Heart left ventricle (tissue), 13 donors: Measurements from ENCODE around the gene ZNF618.

Experiments
- CTCF ChIP-seq, 12 donors: fragments of 200-600 bp; sonication (generic) in 4 of 12; IDR thresholded peaks; one replicate each; pipeline versions ENCODE4 v1.5.0 to v1.8.0; 2018 to 2022; ENCODE audit warnings: antibody characterized with exemption in 12 of 12, mild to moderate bottlenecking in 5 of 12
- POLR2A ChIP-seq, 2 donors: fragments of 450-650 bp; IDR thresholded peaks; one replicate each; pipeline ENCODE4 v1.6.1; 2017; ENCODE audit warnings: antibody characterized with exemption in 2 of 2, mild to moderate bottlenecking in 2 of 2, moderate library complexity in 2 of 2
- donor health status: ischemic (EF 13 %, LVEDD 7.1; RV severe dilation, severe dysfunction).
- donor health status: DM: no; HTN: yes; CAD: no.
- donor health status: DM: no; HTN: no; CAD: no.
- donor health status: ischemic (EF 25% LVEDD 6.9; RV normal size, moderate dysfunction).
- donor health status: ischemic (EF 25% LVEDD 5.7; RV mildly dilated, moderate dysfunction).
- donor health status: ischemic (EF 35%, LVEDD 5.7; RV mildly dilated, moderate dysfunction).
- donor health status: nonischemic (EF 11% LVEDD 7.7; RV severe dilation, severe dysfunction).
- donor health status: DM: yes; HTN: yes; CAD: no.
- donor health status: PGD.
- donor health status: ischemic (EF 29% LVEDD 5.4; RV normal size, mild dysfunction).
- donor health status: nonischemic (EF 23%, LVEDD 6.1; RV moderate dilation, normal function).

DNA sequence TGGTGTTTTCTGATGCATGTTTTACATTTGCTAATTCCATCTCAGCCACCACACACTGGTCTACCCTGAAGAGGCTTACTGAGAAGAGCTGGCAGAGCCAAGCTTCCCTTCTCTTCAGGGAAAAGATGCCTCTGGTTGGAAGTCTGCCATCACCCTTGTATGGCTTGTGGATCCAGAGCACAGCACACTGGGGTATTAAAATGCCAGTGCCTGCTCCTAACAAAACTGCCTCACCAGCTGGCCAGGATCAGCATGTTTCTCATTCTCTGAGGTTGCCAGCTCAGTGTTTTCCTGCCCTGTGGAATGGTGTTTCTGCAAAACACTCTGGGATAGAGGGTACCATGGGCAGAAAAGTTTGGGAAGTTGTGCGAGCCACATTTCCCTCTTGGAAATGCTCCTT, 31.6 kb upstream of the ZNF618 start:
- TF ChIP-seq CTCF (IDR thresholded peaks at IDR 0.05) (no peak), POLR2A (IDR thresholded peaks at IDR 0.05) (no peak)
